Measurements from ENCODE around the gene PDE4D. TPM values are rescaled to one million over a fixed set of nuclear protein-coding genes. Genes with fewer than 3 reads are reported as not detected.
"Not testable (repeated sequence)": the region's sequence is repeated elsewhere in the genome, so short reads cannot be mapped to it uniquely, and the experiment has no call there.

Gene PDE4D
- total RNA-seq, 2 experiments from 2014 or later, result 40.5 to 41.2 TPM

DNA sequence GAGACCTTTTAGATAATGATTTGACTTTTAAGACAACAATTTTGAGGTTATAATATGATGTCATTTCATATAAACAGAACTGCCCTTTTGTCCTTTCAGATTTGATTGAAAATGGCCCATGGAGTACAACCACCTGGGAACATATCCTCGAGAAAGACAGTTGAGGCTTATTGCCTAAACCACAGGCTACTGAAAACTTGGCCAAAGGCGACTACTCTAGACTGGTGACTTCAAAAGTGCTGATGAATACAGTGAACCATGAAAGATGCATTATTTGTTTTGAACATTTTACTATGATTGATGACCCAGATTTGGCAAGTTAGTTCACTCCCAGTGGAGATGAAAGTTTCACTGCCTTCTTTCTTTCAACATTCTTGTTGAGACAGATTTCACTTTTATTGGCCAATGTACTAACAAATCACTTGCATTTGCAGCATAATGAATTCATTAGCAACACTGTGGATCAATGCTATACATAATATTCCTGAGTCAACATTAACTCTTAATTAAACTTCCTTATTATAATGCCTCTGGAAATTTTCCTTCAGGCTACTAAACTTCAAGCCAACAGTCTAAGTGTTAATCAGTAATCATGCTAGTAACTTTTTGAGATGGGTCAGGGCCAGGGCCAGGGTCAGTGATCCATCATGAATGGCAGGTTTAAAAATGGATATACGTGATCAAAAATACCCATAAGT, 830.4 kb downstream of the PDE4D start:
- no peaks in the 10 kb centered on the region for H3K9me3 Mint-ChIP-seq
- no peaks in the 10 kb centered on the region for H3K36me3 Mint-ChIP-seq (ENCODE audit: low read depth)
- intact Hi-C loops (cut with micrococcal nuclease), result loop anchor here (1.0 kb wide), 1 partner anchor 9 kb away; no protein-coding TSS in a partner anchor
- no peaks in the 10 kb centered on the region for H3K27me3 Mint-ChIP-seq (ENCODE audit: low read depth)
- no peak for DNase-seq
- H3K4me1 Mint-ChIP-seq (ENCODE audit: low read depth), result no peaks in the 10 kb centered on the region
- no peak overlapping the region for H3K27ac Mint-ChIP-seq
- CTCF ChIA-PET, result interaction anchor here (0.6 kb wide), 1 partner anchor 9 kb away, joined by 3 read pairs; no protein-coding TSS in a partner anchor
- H3K4me3 Mint-ChIP-seq, result no peak overlapping the region

DNA sequence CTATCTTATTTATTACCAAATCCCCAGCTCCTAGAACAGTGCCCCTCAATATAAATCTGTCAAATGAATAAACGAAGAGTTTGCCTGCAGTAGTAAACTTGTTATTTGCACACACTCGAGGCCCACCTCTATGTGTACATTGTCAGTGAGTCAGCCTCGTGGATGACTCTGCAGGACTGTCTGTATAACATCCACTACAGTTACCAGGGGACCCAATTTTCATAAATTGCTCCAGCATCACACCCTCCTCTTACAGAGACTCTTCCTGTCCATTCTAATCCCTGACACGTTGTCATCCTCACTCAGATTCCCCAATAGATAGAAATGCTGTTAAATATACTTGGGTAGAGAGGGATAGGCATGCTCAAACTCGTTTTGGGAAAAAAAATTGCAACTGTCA, 832.1 kb downstream of the PDE4D start:
- Mint-ChIP-seq H3K9me3 (no peaks in the 10 kb centered on the region), H3K4me1 (ENCODE audit: low read depth) (no peaks in the 10 kb centered on the region), H3K27me3 (ENCODE audit: low read depth) (no peaks in the 10 kb centered on the region), H3K36me3 (ENCODE audit: low read depth) (no peaks in the 10 kb centered on the region), H3K27ac (no peak overlapping the region), H3K4me3 (no peak overlapping the region)
- no peak for DNase-seq
- CTCF ChIA-PET, result interaction anchor here (0.9 to 1.4 kb wide), 2 partner anchors 15 to 113 kb away, joined by 3 read pairs; no protein-coding TSS in a partner anchor
- intact Hi-C loops (cut with micrococcal nuclease), result no loop called here

DNA sequence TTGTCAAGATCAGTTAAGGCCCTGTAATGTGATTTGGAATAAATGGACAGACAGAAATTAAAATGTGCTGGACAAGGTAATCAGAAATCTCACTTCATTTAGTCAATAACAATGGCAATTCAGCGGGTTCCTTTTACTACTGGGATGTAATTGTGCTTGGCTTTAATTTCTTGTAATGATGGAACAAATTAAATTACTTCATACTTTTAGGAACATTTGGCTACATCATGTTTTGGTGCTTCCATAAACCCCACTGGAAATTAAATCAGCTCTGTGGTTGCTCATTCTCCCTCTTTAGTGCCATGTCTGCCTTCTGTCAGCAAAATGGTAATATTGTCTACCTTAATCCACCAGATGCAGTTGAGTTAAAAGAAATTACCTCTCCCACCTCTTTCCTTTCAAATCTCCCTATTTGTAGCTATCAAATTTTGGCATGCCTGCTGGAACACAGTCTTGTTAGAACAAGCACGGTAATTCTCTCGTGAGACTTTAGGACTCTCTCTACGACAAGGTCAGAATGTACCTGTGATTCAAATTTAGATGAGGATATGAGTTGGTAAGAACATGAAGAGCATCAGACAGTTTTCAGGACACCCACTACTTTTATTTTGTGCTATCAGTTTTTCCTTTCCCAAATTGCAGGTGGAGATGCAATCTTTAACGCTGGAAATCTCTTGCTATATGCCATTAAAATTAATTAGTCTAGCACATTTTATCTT, 834.4 kb downstream of the PDE4D start:
- no peak for DNase-seq
- H3K27me3 Mint-ChIP-seq (ENCODE audit: low read depth), result no peaks in the 10 kb centered on the region
- intact Hi-C loops (cut with micrococcal nuclease), result loop anchor here (5.0 kb wide), 1 partner anchor 33 kb away; no protein-coding TSS in a partner anchor
- CTCF ChIA-PET, result interaction anchor here (0.6 to 0.7 kb wide), 2 partner anchors 115 to 1239 kb away, joined by 3 read pairs; no protein-coding TSS in a partner anchor
- no peaks in the 10 kb centered on the region for H3K4me1 Mint-ChIP-seq (ENCODE audit: low read depth)
- no peak overlapping the region for H3K27ac Mint-ChIP-seq
- no peaks in the 10 kb centered on the region for H3K9me3 Mint-ChIP-seq
- no peaks in the 10 kb centered on the region for H3K36me3 Mint-ChIP-seq (ENCODE audit: low read depth)
- no peak overlapping the region for H3K4me3 Mint-ChIP-seq

DNA sequence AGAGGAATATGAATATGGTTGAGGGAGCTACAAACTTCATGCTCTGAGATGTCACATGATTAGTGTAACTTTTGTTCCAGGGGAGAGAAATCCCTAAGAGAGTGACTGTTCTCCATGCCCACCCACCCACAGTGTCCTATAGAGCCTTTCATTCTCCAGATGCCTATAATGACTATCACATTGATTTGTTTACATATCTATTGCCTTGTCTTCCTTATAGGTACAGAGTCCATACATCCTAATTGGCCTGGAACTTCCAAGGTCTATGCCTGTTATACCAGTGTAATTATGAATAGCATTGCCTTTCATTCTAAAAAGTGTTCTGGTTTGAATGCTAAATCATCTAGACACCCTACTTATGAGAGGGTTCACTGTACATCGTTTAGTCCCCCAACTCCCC, 835.3 kb downstream of the PDE4D start:
- no peaks in the 10 kb centered on the region for H3K9me3 Mint-ChIP-seq
- H3K27me3 Mint-ChIP-seq (ENCODE audit: low read depth), result no peaks in the 10 kb centered on the region
- H3K4me1 Mint-ChIP-seq (ENCODE audit: low read depth), result no peaks in the 10 kb centered on the region
- DNase-seq, result no peak
- H3K27ac Mint-ChIP-seq, result no peak overlapping the region
- no peaks in the 10 kb centered on the region for H3K36me3 Mint-ChIP-seq (ENCODE audit: low read depth)
- H3K4me3 Mint-ChIP-seq, result no peak overlapping the region
- CTCF ChIA-PET, result no interaction called here
- intact Hi-C loops (cut with micrococcal nuclease), result loop anchor here (5.0 kb wide), 1 partner anchor 34 kb away; no protein-coding TSS in a partner anchor

DNA sequence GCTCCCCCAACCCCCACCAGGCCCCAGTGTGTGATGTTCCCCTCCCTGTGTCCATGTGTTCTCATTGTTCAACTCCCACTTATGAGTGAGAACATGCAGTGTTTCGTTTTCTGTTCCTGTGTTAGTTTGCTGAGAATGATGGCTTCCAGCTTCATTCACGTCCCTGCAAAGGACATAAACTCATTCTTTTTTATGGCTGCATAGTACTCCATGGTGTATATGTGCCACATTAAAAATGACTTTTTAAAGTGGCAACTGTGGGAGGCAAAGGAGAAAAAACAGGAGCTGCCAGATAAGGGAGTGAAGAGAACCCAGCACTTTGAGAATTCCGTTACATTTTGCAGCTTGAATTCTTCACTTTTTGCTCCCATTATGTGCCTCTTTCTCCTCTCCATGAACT, 836.9 kb downstream of the PDE4D start:
- DNase-seq; H3K36me3 Mint-ChIP-seq (ENCODE audit: low read depth); H3K27me3 Mint-ChIP-seq (ENCODE audit: low read depth); H3K4me1 Mint-ChIP-seq (ENCODE audit: low read depth); H3K9me3 Mint-ChIP-seq; CTCF ChIA-PET; H3K27ac Mint-ChIP-seq; H3K4me3 Mint-ChIP-seq: not testable (repeated sequence)
- intact Hi-C loops (cut with micrococcal nuclease), result loop anchor here (5.0 kb wide), 1 partner anchor 36 kb away; no protein-coding TSS in a partner anchor

DNA sequence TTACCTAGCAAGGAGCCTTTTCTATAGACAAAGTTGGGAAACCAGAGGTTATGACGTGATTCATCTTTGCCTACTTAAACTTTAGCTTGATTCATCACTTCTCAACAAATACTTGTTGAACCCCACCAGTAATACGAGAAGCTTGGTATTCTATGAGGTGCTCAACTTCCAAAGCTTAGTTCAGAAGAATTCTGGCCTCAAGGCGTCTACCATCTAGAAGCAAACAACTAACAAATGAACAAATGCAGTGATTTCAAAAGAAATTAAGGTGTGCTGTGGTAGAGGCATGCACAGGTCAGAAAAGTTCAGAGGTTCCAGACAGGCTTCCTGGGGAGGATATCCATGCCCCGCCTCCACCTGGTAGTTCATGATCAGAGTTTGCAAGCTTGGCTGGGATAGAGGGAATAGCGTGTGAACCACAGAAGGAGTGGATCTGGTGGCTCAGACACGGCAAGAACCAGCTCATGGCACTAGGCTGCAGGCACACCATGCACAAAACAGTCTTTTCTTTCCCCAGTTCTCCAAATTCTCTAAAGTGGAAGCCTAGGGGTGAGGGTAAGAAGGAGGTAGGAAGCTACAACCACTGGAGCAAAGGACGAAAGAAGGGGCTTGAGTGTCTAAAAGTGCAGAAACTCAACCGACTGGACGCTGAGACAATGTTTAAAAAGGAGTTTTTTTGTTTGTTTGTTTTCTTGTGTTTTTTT, 837.6 kb downstream of the PDE4D start:
- Mint-ChIP-seq H3K9me3 (no peaks in the 10 kb centered on the region), H3K36me3 (ENCODE audit: low read depth) (no peaks in the 10 kb centered on the region), H3K4me1 (ENCODE audit: low read depth) (no peaks in the 10 kb centered on the region), H3K27me3 (ENCODE audit: low read depth) (no peaks in the 10 kb centered on the region), H3K4me3 (no peak overlapping the region), H3K27ac (no peak overlapping the region)
- CTCF ChIA-PET, result interaction anchor here (0.7 to 1.0 kb wide), 2 partner anchors 16 to 170 kb away, joined by 3 read pairs; no protein-coding TSS in a partner anchor
- intact Hi-C loops (cut with micrococcal nuclease), result loop anchor here (5.0 kb wide), 1 partner anchor 36 kb away; no protein-coding TSS in a partner anchor
- no peak for DNase-seq

DNA sequence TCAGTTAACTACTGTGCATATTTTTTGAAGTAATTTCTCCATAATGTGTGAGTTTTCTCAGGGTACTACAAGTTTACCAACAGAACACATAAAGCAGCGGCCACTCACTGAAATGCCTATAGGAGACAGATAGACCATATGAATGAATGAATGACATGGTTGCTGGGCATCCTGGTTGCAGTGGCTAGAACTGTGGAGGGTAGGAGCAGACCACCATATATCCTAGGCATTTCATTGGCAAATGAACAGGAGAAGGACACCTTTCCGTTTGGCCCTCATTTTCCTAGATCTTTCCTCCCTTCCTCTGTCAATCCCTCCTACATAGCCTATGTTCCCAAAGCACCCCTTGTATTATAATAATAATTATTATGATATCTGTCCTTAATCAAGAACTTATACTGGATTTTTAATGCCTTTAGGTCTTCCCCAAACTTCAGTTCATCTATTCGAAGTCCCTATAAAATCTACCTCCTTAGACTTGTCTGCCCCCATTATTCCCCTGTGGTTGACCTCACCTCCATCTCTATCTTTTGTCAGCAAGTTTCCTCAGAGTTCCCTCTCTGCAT, 838.5 kb downstream of the PDE4D start:
- no peak overlapping the region for H3K4me3 Mint-ChIP-seq
- CTCF ChIA-PET, result no interaction called here
- no peaks in the 10 kb centered on the region for H3K9me3 Mint-ChIP-seq
- no peaks in the 10 kb centered on the region for H3K27me3 Mint-ChIP-seq (ENCODE audit: low read depth)
- H3K4me1 Mint-ChIP-seq (ENCODE audit: low read depth), result no peaks in the 10 kb centered on the region
- H3K27ac Mint-ChIP-seq, result no peak overlapping the region
- DNase-seq, result no peak
- no peaks in the 10 kb centered on the region for H3K36me3 Mint-ChIP-seq (ENCODE audit: low read depth)
- intact Hi-C loops (cut with micrococcal nuclease), result loop anchor here (1.0 to 5.0 kb wide), 2 partner anchors 7 to 37 kb away; no protein-coding TSS in a partner anchor

DNA sequence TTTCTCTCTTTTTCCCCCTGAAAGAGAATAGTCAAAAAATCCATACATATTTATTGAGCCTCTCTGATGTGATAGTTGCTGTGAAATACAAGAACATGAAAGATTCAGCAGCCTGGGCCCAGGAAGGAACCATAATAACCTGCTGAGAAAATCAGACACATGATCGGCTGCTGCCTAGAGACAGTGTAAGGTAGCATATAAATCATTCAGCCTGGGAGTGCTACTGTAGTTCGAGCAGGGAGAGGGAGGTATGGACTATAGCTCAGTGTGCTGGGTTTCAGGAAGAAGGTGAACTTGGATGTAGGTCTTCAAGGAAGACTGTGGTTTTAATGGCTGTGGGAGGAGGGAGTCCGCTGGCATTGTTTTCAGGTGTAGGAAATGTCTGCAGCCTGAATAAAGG, 841.6 kb downstream of the PDE4D start:
- Mint-ChIP-seq H3K9me3 (no peaks in the 10 kb centered on the region), H3K36me3 (ENCODE audit: low read depth) (no peaks in the 10 kb centered on the region), H3K4me1 (ENCODE audit: low read depth) (no peaks in the 10 kb centered on the region), H3K4me3 (no peak overlapping the region), H3K27ac (no peak overlapping the region), H3K27me3 (ENCODE audit: low read depth) (no peaks in the 10 kb centered on the region)
- CTCF ChIA-PET, result interaction anchor here (1.3 kb wide), 1 partner anchor 137 kb away, joined by 3 read pairs; no protein-coding TSS in a partner anchor
- intact Hi-C loops (cut with micrococcal nuclease), result no loop called here
- no peak for DNase-seq

DNA sequence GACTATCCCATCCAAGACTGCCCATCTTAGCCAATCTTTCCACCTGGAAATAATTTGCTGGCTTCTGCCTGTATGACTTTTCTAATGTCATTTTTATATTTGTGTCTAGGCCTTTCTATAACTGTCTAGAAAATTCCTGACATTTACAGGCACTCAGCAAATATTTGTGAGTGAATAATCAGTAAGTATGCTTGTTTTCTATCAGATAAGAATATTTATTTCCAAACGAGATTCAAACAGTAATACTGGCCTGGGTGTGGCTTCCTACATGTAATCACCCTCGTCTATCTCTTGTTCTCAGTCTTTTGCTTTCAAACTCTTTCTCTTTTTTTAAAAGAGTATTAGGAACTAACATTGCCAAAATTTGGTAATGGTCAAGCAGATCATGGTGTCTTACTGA, 844.4 kb downstream of the PDE4D start:
- intact Hi-C loops (cut with micrococcal nuclease), result no loop called here
- CTCF ChIA-PET, result no interaction called here
- Mint-ChIP-seq H3K4me3 (no peak overlapping the region), H3K9me3 (no peaks in the 10 kb centered on the region), H3K27ac (no peak overlapping the region), H3K4me1 (ENCODE audit: low read depth) (peaks cover 3% of the 10 kb centered on the region), H3K36me3 (ENCODE audit: low read depth) (no peaks in the 10 kb centered on the region), H3K27me3 (ENCODE audit: low read depth) (no peaks in the 10 kb centered on the region)
- DNase-seq, result no peak

DNA sequence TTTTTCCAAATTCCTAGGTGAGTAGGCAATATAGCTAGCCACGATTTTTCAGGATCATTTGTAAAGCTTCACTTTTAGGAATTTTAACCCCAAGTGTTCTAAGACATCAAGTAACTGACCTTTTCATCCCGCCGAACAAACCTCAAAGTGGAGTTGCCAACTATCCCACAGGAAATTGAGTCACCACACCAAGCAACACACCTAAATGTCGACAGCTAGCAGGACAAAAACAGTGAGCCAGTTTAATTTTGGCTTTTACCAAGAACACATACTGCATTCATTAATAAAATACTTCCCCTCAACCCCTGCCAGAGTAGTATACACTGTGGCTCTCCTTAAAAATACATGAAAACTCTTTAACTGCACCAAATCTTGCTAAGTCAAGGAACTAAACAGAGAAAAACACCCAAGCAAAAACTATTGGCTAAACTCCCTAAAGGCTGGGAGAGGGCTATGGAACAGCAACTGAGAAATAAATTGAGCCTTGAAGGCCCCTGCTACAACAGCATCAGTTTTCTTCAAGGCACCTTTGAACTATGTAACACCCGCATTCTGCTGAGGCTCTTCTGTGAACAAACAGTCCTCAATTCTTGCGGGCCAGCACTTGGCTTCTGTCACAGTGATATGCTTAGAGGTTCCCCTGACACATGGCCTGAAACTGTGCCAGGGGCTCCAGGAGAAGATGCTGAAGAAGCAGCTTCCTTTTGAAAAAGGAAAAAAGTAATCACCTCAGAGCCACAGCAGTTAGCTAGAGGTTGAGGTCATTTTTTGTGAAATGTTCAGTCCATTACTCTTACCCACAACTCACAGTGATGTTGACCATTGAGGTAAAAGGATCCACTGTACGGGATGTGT, 851.1 kb downstream of the PDE4D start:
- peak overlapping the region; percentile 1 for H3K27ac Mint-ChIP-seq
- DNase-seq, result peak; percentile 19
- H3K4me3 Mint-ChIP-seq, result no peak overlapping the region
- peaks cover 27% of the 10 kb centered on the region for H3K4me1 Mint-ChIP-seq (ENCODE audit: low read depth)
- CTCF ChIA-PET, result interaction anchor here (1.0 to 2.6 kb wide), 2 partner anchors 82 to 224 kb away, joined by 4 to 12 read pairs; no protein-coding TSS in a partner anchor
- no peaks in the 10 kb centered on the region for H3K27me3 Mint-ChIP-seq (ENCODE audit: low read depth)
- intact Hi-C loops (cut with micrococcal nuclease), result loop anchor here (2.0 kb wide), 1 partner anchor 748 kb away; no protein-coding TSS in a partner anchor
- peaks cover 3% of the 10 kb centered on the region for H3K9me3 Mint-ChIP-seq
- H3K36me3 Mint-ChIP-seq (ENCODE audit: low read depth), result peaks cover 15% of the 10 kb centered on the region

DNA sequence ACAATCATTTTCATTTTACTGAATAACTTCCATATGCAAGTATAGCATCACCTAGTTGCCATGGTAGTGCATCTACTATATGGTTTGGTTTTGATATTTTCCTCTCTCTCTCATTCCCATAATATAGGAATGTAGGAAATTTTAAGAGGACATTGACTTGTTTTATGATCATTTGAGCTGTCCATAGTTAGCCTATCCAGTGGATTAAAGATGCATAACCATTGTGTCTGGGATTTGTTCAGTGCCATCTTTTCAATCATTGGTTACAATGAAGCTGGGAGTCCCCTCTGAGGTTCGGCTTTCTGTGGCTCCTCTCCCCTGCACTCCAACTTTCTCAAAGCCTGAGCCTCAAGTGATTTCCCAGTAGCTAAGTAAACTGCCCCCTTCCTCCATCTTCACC, 852.2 kb downstream of the PDE4D start:
- CTCF ChIA-PET, result interaction anchor here (0.6 to 2.6 kb wide), 5 partner anchors 59 to 148 kb away, joined by 3 to 12 read pairs (median 3); no protein-coding TSS in a partner anchor
- Mint-ChIP-seq H3K27me3 (ENCODE audit: low read depth) (no peaks in the 10 kb centered on the region), H3K4me3 (no peak overlapping the region), H3K27ac (no peak overlapping the region), H3K4me1 (ENCODE audit: low read depth) (peaks cover 29% of the 10 kb centered on the region), H3K9me3 (peaks cover 3% of the 10 kb centered on the region), H3K36me3 (ENCODE audit: low read depth) (peaks cover 25% of the 10 kb centered on the region)
- no peak for DNase-seq
- intact Hi-C loops (cut with micrococcal nuclease), result no loop called here
